IMR-90 (cell line): ENCODE results near the gene GALR2. TPM values are rescaled to one million over a fixed set of nuclear protein-coding genes. Genes with fewer than 3 reads are reported as not detected.

Experiments
- ATAC-seq: fragments of 200-7000 bp; cut with Tn5 transposase; 2 replicates; pipeline ENCODE4 v1.9.1; 2020; ENCODE audit warnings: low read depth, mild to moderate bottlenecking, moderate library complexity
- BruUV-seq: library from RNA; stranded (reverse); fragments of 400-500 nt; replicated peaks from 2 replicates; lab custom pipeline; 2021; lab: Mats Ljungman, UMichigan
- CTCF ChIA-PET: fragments of 300-600 bp; formaldehyde crosslinking; extraction: SDS; loops from one replicate; lab custom pipeline; 2021; ENCODE audit warnings: antibody characterized with exemption; lab: Yijun Ruan, JAX
- POLR2A ChIA-PET: fragments of 300-600 bp; sonication (Branson Sonifier 250); formaldehyde crosslinking; loops from one replicate; lab custom pipeline; 2022; ENCODE audit warnings: antibody characterized with exemption; ENCODE audit not compliant: unreplicated experiment; lab: Charles Lee
- DNase-seq: peaks from one replicate; pipeline ENCODE4 v3.0.0; 2013
- H2AFZ ChIP-seq: replicated peaks from 2 replicates; pipeline ENCODE3; 2013; ENCODE audit warnings: low read length, mild to moderate bottlenecking; ENCODE audit not compliant: poor library complexity
- H2AK5ac ChIP-seq: 2 replicates; pipeline ENCODE4 v1.6.1; 2013; ENCODE audit warnings: low read depth, low read length, inconsistent platforms
- H2AK9ac ChIP-seq: replicated peaks from 2 replicates; pipeline ENCODE3; 2013; ENCODE audit warnings: mild to moderate bottlenecking, low read depth, low read length, moderate library complexity; ENCODE audit not compliant: poor library complexity
- H2BK120ac ChIP-seq: 2 replicates; pipeline ENCODE4 v1.6.1; 2013; ENCODE audit warnings: low read depth, low read length, inconsistent platforms
- H2BK15ac ChIP-seq: 3 replicates; pipeline ENCODE4 v1.6.1; 2013; ENCODE audit warnings: low read depth, low read length, inconsistent platforms
- H2BK20ac ChIP-seq: 2 replicates; pipeline ENCODE4 v1.6.1; 2013; ENCODE audit warnings: low read depth, mild to moderate bottlenecking, inconsistent platforms, low read length, moderate library complexity
- H2BK5ac ChIP-seq: 2 replicates; pipeline ENCODE4 v1.6.1; 2013; ENCODE audit warnings: mild to moderate bottlenecking, low read depth, low read length, inconsistent platforms; ENCODE audit not compliant: poor library complexity, severe bottlenecking
- H3K14ac ChIP-seq: replicated peaks from 2 replicates; pipeline ENCODE4 v1.6.1; 2013; ENCODE audit warnings: low read depth, low read length, inconsistent platforms
- H3K18ac ChIP-seq: 2 replicates; pipeline ENCODE4 v1.6.1; 2013; ENCODE audit warnings: low read depth, low read length, control low read depth
- H3K23ac ChIP-seq: 2 replicates; pipeline ENCODE4 v1.6.1; 2013; ENCODE audit warnings: low read depth, low read length, inconsistent platforms
- H3K27ac ChIP-seq: 2 replicates; pipeline ENCODE4 v1.5.1; 2013; ENCODE audit warnings: mild to moderate bottlenecking, control low read depth, low read length; ENCODE audit not compliant: insufficient read depth
- H3K27me3 ChIP-seq: 2 replicates; pipeline ENCODE4 v1.6.1; 2013; ENCODE audit warnings: low read length; ENCODE audit not compliant: control insufficient read depth, insufficient read depth
- H3K36me3 ChIP-seq: 2 replicates; pipeline ENCODE4 v1.6.1; 2013; ENCODE audit warnings: low read length, mixed read lengths; ENCODE audit not compliant: control insufficient read depth, insufficient read depth
- H3K4ac ChIP-seq: 2 replicates; pipeline ENCODE4 v1.6.1; 2013; ENCODE audit warnings: low read depth, low read length, inconsistent platforms
- H3K4me1 ChIP-seq: 2 replicates; pipeline ENCODE4 v1.6.1; 2013; ENCODE audit warnings: low read length, mixed read lengths; ENCODE audit not compliant: control insufficient read depth, insufficient read depth
- H3K4me2 ChIP-seq: 2 replicates; pipeline ENCODE4 v1.6.1; 2013; ENCODE audit warnings: low read depth, mild to moderate bottlenecking, control low read depth, low read length, moderate library complexity
- H3K4me3 ChIP-seq: 2 replicates; pipeline ENCODE4 v1.5.1; 2013; ENCODE audit warnings: low read depth, mild to moderate bottlenecking, control low read depth, low read length, moderate library complexity; ENCODE audit not compliant: insufficient read depth
- H3K56ac ChIP-seq: 2 replicates; pipeline ENCODE4 v1.6.1; 2013; ENCODE audit warnings: low read length, inconsistent platforms; ENCODE audit not compliant: insufficient read depth; ENCODE audit errors: extremely low read depth
- H3K79me1 ChIP-seq, 2 experiments: 2 replicates each; pipeline ENCODE4 v1.6.1; 2013; ENCODE audit warnings: low read length in 2 of 2, inconsistent platforms in 1 of 2, low read depth in 1 of 2
- H3K9ac ChIP-seq: 2 replicates; pipeline ENCODE4 v1.6.1; 2013; ENCODE audit warnings: low read depth, low read length, control low read depth
- H3K9me1 ChIP-seq: 2 replicates; pipeline ENCODE4 v1.6.1; 2013; ENCODE audit warnings: low read length, inconsistent platforms; ENCODE audit not compliant: insufficient read depth
- H3K9me3 ChIP-seq: 2 replicates; pipeline ENCODE4 v1.6.1; 2013; ENCODE audit warnings: low read length; ENCODE audit not compliant: control insufficient read depth, insufficient read depth
- H4K20me1 ChIP-seq: 2 replicates; pipeline ENCODE4 v1.6.1; 2013; ENCODE audit warnings: low read length, inconsistent platforms; ENCODE audit not compliant: insufficient read depth
- H4K5ac ChIP-seq: 2 replicates; pipeline ENCODE4 v1.6.1; 2013; ENCODE audit warnings: mild to moderate bottlenecking, low read depth, low read length, control low read depth
- H4K8ac ChIP-seq, 2 experiments: 2 replicates each; pipeline ENCODE4 v1.6.1; 2013; ENCODE audit warnings: low read depth in 2 of 2, low read length in 2 of 2, control low read depth in 1 of 2, inconsistent platforms in 1 of 2
- H4K91ac ChIP-seq: 2 replicates; pipeline ENCODE4 v1.6.1; 2013; ENCODE audit warnings: low read depth, low read length, inconsistent platforms; ENCODE audit not compliant: insufficient read depth
- BHLHE40 ChIP-seq: fragments of 150-350 bp; IDR thresholded peaks from 2 replicates; pipeline ENCODE4 v1.6.1; 2016; ENCODE audit warnings: mild to moderate bottlenecking, low read depth, low read length
- CEBPB ChIP-seq: IDR thresholded peaks from 2 replicates; pipeline ENCODE4 v1.6.1; 2012; ENCODE audit warnings: low read depth, low read length, improper control_type of control experiment
- CHD1 ChIP-seq: IDR thresholded peaks from 2 replicates; pipeline ENCODE4 v1.6.1; 2012; ENCODE audit warnings: low read depth, low read length, improper control_type of control experiment
- CTCF ChIP-seq: conservative IDR thresholded peaks from 2 replicates; pipeline ENCODE4 v1.5.1; 2012; ENCODE audit warnings: mild to moderate bottlenecking, low read depth, low read length, improper control_type of control experiment
- ELK1 ChIP-seq: fragments of 150-350 bp; IDR thresholded peaks from 2 replicates; pipeline ENCODE4 v1.6.1; 2016; ENCODE audit warnings: low read depth, mild to moderate bottlenecking, low read length, moderate library complexity, borderline replicate concordance
- FOS ChIP-seq: fragments of 150-350 bp; IDR thresholded peaks from 2 replicates; pipeline ENCODE4 v1.6.1; 2016; ENCODE audit warnings: low read depth, low read length
- MAFK ChIP-seq: IDR thresholded peaks from 2 replicates; pipeline ENCODE4 v1.6.1; 2012; ENCODE audit warnings: low read depth, low read length, improper control_type of control experiment
- MAZ ChIP-seq: IDR thresholded peaks from 2 replicates; pipeline ENCODE4 v1.6.1; 2012; ENCODE audit warnings: low read depth, mild to moderate bottlenecking, low read length, improper control_type of control experiment, moderate library complexity, borderline replicate concordance
- MXI1 ChIP-seq: IDR thresholded peaks from 2 replicates; pipeline ENCODE4 v1.6.1; 2012; ENCODE audit warnings: low read depth, mild to moderate bottlenecking, low read length, moderate library complexity, borderline replicate concordance
- NFE2L2 ChIP-seq: fragments of 150-350 bp; IDR thresholded peaks from 2 replicates; pipeline ENCODE4 v1.6.1; 2016; ENCODE audit warnings: low read depth, mild to moderate bottlenecking, low read length
- POLR2A ChIP-seq: IDR thresholded peaks from 2 replicates; pipeline ENCODE4 v1.6.1; 2012; ENCODE audit warnings: mild to moderate bottlenecking, low read depth, low read length
- RAD21 ChIP-seq: IDR thresholded peaks from 2 replicates; pipeline ENCODE4 v1.6.1; 2012; ENCODE audit warnings: low read length, improper control_type of control experiment
- RCOR1 ChIP-seq: IDR thresholded peaks from 2 replicates; pipeline ENCODE4 v1.6.1; 2012; ENCODE audit warnings: mild to moderate bottlenecking, low read length, improper control_type of control experiment; ENCODE audit not compliant: insufficient replicate concordance
- RFX5 ChIP-seq: IDR thresholded peaks from 2 replicates; pipeline ENCODE4 v1.8.0; 2012; ENCODE audit warnings: low read depth, mild to moderate bottlenecking, low read length, moderate library complexity
- SMC3 ChIP-seq: fragments of 150-350 bp; IDR thresholded peaks from 2 replicates; pipeline ENCODE4 v1.6.1; 2016; ENCODE audit warnings: low read depth, mild to moderate bottlenecking, antibody characterized with exemption, low read length, moderate library complexity
- USF2 ChIP-seq: fragments of 150-350 bp; IDR thresholded peaks from 2 replicates; pipeline ENCODE4 v1.6.1; 2017; ENCODE audit warnings: mild to moderate bottlenecking, antibody characterized with exemption, low read length, low read depth
- WGBS, 2 experiments: methylation state at CpG; one replicate each; pipeline versions ENCODE4 v1.1.5 to v1.1.7; 2013; ENCODE audit warnings: missing lambda C conversion rate in 2 of 2; ENCODE audit not compliant: insufficient read length in 1 of 2; ENCODE audit errors: extremely low coverage in 2 of 2; 5-methylcytosine and 5-hydroxymethylcytosine counted together
- dilution Hi-C: fragments of 300-500 bp; cut with HindIII; formaldehyde crosslinking; loops from one replicate; pipeline ENCODE4 v1.14.3; 2018; ENCODE audit warnings: low sequenced_read_pairs; ENCODE audit not compliant: unreplicated experiment
- in situ Hi-C: fragments of 300-500 bp; cut with MboI; formaldehyde crosslinking; loops from 3 replicates; pipeline ENCODE4 v1.14.3; 2019; ENCODE audit warnings: low sequenced_read_pairs, inconsistent platforms, mixed read lengths
- intact Hi-C: fragments of 100-400 bp; cut with micrococcal nuclease; formaldehyde crosslinking; loops from 2 replicates; pipeline ENCODE4 v1.10.0; 2022
- polyA plus RNA-seq, 3 experiments: library from polyadenylated mRNA; depleted of rRNA; stranded (reverse); fragments of >200 nt; gene quantifications; 2 replicates each; pipeline ENCODE4 v1.2.3, GENCODE V29; 2012; ENCODE audit warnings: low replicate concordance in 1 of 3
- total RNA-seq: library from RNA; depleted of rRNA; stranded (reverse); fragments of >200 nt; gene quantifications from 2 replicates; pipeline ENCODE4 v1.2.3, GENCODE V29; 2012

GALR2 gene
- total and polyA plus RNA-seq, 2 of the 4 experiments (the other 2 are of a cell fraction): 0.07 TPM; not detected in 1

GRCh38 chr17:76051561-76051960, 23.0 kb upstream of the GALR2 start:
- in situ Hi-C loops (no loop called here), intact Hi-C loops (no loop called here), dilution Hi-C loops (no loop called here)
- H3K36me3 ChIP-seq: peaks cover 65% of the 10 kb centered on the region
- no peak overlapping the region for H4K8ac ChIP-seq
- no peaks in the 10 kb centered on the region for H3K27me3 ChIP-seq
- H3K14ac ChIP-seq: no peak overlapping the region
- no peak overlapping the region for H2BK20ac ChIP-seq
- H3K56ac ChIP-seq: no peak overlapping the region
- TF ChIP-seq BHLHE40 (no peak), CHD1 (no peak), ELK1 (no peak), RFX5 (no peak), FOS (no peak), MXI1 (no peak), RCOR1 (no peak), RAD21 (no peak), MAZ (no peak), MAFK (no peak), POLR2A (no peak), NFE2L2 (no peak), USF2 (no peak), CTCF (no peak), CEBPB (no peak), SMC3 (no peak)
- H2BK15ac ChIP-seq: no peak overlapping the region
- no TSS peak for BruUV-seq
- no peak overlapping the region for H3K4ac ChIP-seq
- no peak overlapping the region for H2AFZ ChIP-seq
- no peak overlapping the region for H2BK5ac ChIP-seq
- H2BK120ac ChIP-seq: no peak overlapping the region
- H3K4me2 ChIP-seq: no peak overlapping the region
- H2AK9ac ChIP-seq: no peak overlapping the region
- H4K91ac ChIP-seq: no peak overlapping the region
- H4K20me1 ChIP-seq: peaks cover 30% of the 10 kb centered on the region
- POLR2A ChIA-PET: no interaction called here
- CTCF ChIA-PET: interaction anchor here (0.6 kb wide), 1 partner anchor 745 kb away, joined by 3 read pairs; no protein-coding TSS in a partner anchor
- ATAC-seq: no peak
- DNase-seq: no peak
- H3K18ac ChIP-seq: no peak overlapping the region
- 100% methylated on average over 1 of the region's 6 CpGs; no CpG with 5 or more reads in 1 of the 2 experiments for WGBS, 2 experiments
- H3K9ac ChIP-seq: no peak overlapping the region
- H3K79me1 ChIP-seq: peaks cover 7 to 72% of the 10 kb centered on the region in 2 experiments
- H3K23ac ChIP-seq: no peak overlapping the region
- no peak overlapping the region for H3K4me3 ChIP-seq
- H3K27ac ChIP-seq: no peak overlapping the region
- H3K9me1 ChIP-seq: peaks cover 21% of the 10 kb centered on the region
- no peaks in the 10 kb centered on the region; the same call in 1 of the 2 replicates for H3K4me1 ChIP-seq
- no peak overlapping the region for H2AK5ac ChIP-seq
- H3K9me3 ChIP-seq: no peaks in the 10 kb centered on the region
- H4K5ac ChIP-seq: no peak overlapping the region
